MCF 10A (cell line): ENCODE results near the gene DNASE1L3. TPM values are rescaled to one million over a fixed set of nuclear protein-coding genes. Genes with fewer than 3 reads are reported as not detected.
A peak's percentile ranks its signal among the peaks of the same experiment; 100 is the strongest.

Experiments used
- BruUV-seq: library from RNA; stranded (reverse); fragments of 400-500 nt; replicated peaks from 2 replicates; lab custom pipeline; 2021; lab: Mats Ljungman, UMichigan
- CTCF ChIA-PET: fragments of 300-600 bp; sonication (Branson Sonifier 250); formaldehyde crosslinking; extraction: SDS; loops from one replicate; lab custom pipeline; 2021; ENCODE audit warnings: antibody characterized with exemption, inconsistent platforms; lab: Yijun Ruan, JAX
- POLR2A ChIA-PET: fragments of 300-600, 350-650 bp; sonication (Branson Sonifier 250); formaldehyde crosslinking; extraction: SDS; loops from one replicate; lab custom pipeline; 2020; ENCODE audit warnings: antibody characterized with exemption, inconsistent platforms; lab: Yijun Ruan, JAX
- DNase-seq: peaks from one replicate; pipeline ENCODE4 v3.0.0-alpha.2; 2018; ENCODE audit not compliant: unreplicated experiment
- H3K27ac Mint-ChIP-seq: one replicate; pipeline ENCODE4 v1.8.0; 2022; ENCODE audit warnings: mild to moderate bottlenecking, low read depth, mixed read lengths; ENCODE audit not compliant: unreplicated experiment
- H3K27me3 Mint-ChIP-seq: one replicate; pipeline ENCODE4 v1.8.0; 2022; ENCODE audit warnings: mixed read lengths; ENCODE audit not compliant: insufficient read depth, unreplicated experiment
- H3K36me3 Mint-ChIP-seq: one replicate; pipeline ENCODE4 v1.8.0; 2022; ENCODE audit warnings: mild to moderate bottlenecking, moderate library complexity, mixed read lengths; ENCODE audit not compliant: insufficient read depth, unreplicated experiment
- H3K4me1 Mint-ChIP-seq: one replicate; pipeline ENCODE4 v1.8.0; 2022; ENCODE audit warnings: mixed read lengths; ENCODE audit not compliant: insufficient read depth, unreplicated experiment
- H3K4me3 Mint-ChIP-seq: one replicate; pipeline ENCODE4 v1.8.0; 2022; ENCODE audit warnings: mild to moderate bottlenecking, moderate library complexity, mixed read lengths; ENCODE audit not compliant: unreplicated experiment
- H3K9me3 Mint-ChIP-seq: one replicate; pipeline ENCODE4 v1.8.0; 2022; ENCODE audit warnings: mixed read lengths; ENCODE audit not compliant: unreplicated experiment
- CTCF ChIP-seq: fragments of 200-600 bp; IDR thresholded peaks from one replicate; pipeline ENCODE4 v1.8.0; 2022; ENCODE audit warnings: antibody characterized with exemption, mild to moderate bottlenecking; ENCODE audit not compliant: unreplicated experiment
- intact Hi-C: fragments of 100-400 bp; cut with micrococcal nuclease; formaldehyde crosslinking; loops from 2 replicates; pipeline ENCODE4 v1.14.1; 2022
- total RNA-seq: library from RNA; stranded (reverse); gene quantifications from 2 replicates; pipeline ENCODE4 v1.2.3, GENCODE V29; 2022

The DNASE1L3 gene
- total RNA-seq, 1 experiment from 2014 or later: not detected

DNA sequence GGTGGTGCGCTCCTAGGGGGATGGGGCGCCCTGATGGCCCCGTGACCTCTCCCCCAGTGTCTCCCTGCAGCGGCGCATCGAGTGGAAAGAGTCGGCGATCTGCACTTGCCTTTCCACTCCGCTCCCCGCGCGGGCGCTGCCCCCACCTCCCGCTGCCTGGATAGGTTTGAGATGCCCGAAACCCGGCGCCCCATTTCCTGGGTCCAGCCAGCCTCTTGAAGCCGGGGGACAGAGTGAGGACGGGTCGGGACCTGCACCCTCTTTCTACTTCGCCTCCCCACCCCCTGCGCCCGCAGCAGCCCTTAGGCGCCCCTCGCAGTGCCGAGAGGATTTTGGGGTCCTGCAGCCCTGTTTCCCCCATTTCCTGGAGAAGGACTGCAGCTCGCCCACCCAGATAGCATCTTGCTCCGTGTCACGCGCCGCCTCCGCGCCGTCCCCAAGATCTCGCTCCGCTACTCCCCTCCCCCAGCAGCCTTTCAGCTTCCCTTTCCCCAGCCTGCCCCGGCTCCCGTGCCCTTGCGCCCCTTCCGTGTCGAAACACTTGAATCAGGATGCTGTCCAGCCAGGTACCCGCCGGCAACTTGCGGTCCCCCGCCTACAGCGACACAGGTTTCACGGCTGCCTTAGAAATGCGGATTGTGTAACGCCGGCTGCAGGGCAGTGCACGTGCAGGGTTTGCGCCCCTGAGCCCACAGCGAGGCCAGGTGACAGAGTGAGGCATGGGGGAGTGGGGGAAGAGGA, 27.3 kb upstream of the DNASE1L3 start:
- no peaks in the 10 kb centered on the region for H3K36me3 Mint-ChIP-seq
- H3K4me3 Mint-ChIP-seq: peak overlapping the region; percentile 87
- ChIA-PET CTCF (interaction anchor here (0.5 to 2.1 kb wide), 7 partner anchors 11 to 1166 kb away, joined by 3 to 8 read pairs (median 4); no protein-coding TSS in a partner anchor), POLR2A (interaction anchor here (0.7 to 2.4 kb wide), 12 partner anchors 12 to 180 kb away, joined by 3 to 10 read pairs (median 5); partner anchors contain the start of genes HTD2 and RPP14)
- intact Hi-C loops: loop anchor here (1.0 kb wide), 3 partner anchors 21 to 62 kb away; no protein-coding TSS in a partner anchor
- no peaks in the 10 kb centered on the region for H3K27me3 Mint-ChIP-seq
- TF ChIP-seq CTCF: no peak
- DNase-seq: no peak
- peaks cover 23% of the 10 kb centered on the region for H3K4me1 Mint-ChIP-seq
- peak overlapping the region; percentile 75 for H3K27ac Mint-ChIP-seq
- no peaks in the 10 kb centered on the region for H3K9me3 Mint-ChIP-seq
- no TSS peak for BruUV-seq

DNA sequence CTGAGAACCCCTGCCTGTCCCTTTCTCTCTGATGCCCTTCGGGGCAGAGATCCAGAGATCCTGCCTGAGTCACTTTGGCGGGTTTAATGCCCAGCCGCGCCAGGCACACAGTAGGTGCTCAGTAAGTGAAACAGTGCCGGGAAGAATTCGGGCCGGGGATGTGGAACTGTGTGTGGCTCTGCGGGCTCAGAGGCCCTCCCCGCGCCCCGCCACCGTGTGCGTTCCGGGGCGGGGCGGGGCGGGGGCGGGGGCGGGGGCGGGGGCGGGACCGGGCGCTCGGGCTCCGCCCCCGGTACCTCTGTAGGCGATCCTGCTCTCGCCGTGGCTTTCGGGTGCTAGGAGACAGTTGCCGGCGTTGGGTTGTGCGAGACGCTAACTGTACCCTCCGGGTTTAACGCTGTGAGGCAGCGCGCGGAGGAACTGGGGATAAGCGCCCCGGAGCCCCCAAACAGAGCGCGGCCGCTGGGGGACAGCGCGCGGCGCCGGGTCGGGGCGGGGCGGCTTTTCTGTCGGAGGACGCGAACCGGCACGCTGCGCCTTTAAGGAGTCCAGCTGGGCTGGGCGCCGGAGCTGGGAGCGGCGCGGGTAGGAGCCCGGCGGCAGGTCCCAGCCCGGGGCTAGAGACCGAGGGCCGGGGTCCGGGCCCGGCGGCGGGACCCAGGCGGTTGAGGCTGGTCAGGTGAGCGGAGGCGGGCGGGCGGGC, 26.6 kb upstream of the DNASE1L3 start, which contains the start of gene ABHD6:
Gene ABHD6 (plus strand): TSS at position 555 of the 703 bp plus-strand sequence. CDS start 18,795 bp downstream, outside the sequence.
- CTCF ChIA-PET: interaction anchor here (0.5 to 2.1 kb wide), 4 partner anchors 20 to 332 kb away, joined by 3 to 8 read pairs (median 4); no protein-coding TSS in a partner anchor
- intact Hi-C loops: loop anchor here (1.0 kb wide), 3 partner anchors 20 to 63 kb away; no protein-coding TSS in a partner anchor
- H3K9me3 Mint-ChIP-seq: no peaks in the 10 kb centered on the region

GRCh38 chr3:58236527-58237237, 25.9 kb upstream of the DNASE1L3 start:
- H3K4me3 Mint-ChIP-seq: peak overlapping the region; percentile 87
- intact Hi-C loops: loop anchor here (1.0 kb wide), 3 partner anchors 19 to 64 kb away; no protein-coding TSS in a partner anchor
- no peak for TF ChIP-seq CTCF
- ChIA-PET POLR2A (interaction anchor here (2.1 kb wide), 1 partner anchor 99 kb away, joined by 5 read pairs; no protein-coding TSS in a partner anchor), CTCF (interaction anchor here (1.0 kb wide), 1 partner anchor 64 kb away, joined by 4 read pairs; no protein-coding TSS in a partner anchor)
- DNase-seq: no peak
- H3K27ac Mint-ChIP-seq: peak overlapping the region; percentile 9
- no TSS peak for BruUV-seq
- peaks cover 18% of the 10 kb centered on the region for H3K4me1 Mint-ChIP-seq
- peaks cover 13% of the 10 kb centered on the region for H3K27me3 Mint-ChIP-seq
- H3K9me3 Mint-ChIP-seq: no peaks in the 10 kb centered on the region
- no peaks in the 10 kb centered on the region for H3K36me3 Mint-ChIP-seq

More for the DNA sequence above, 26.6 kb upstream of the DNASE1L3 start, which contains the start of gene ABHD6:
- Mint-ChIP-seq H3K4me3 (peak within 1 kb of the TSS; percentile 87), H3K27ac (peak within 1 kb of the TSS; percentile 75), H3K27me3 (peaks cover 6% of the 10 kb centered on the region), H3K4me1 (peaks cover 23% of the 10 kb centered on the region), H3K36me3 (no peaks in the 10 kb centered on the region)
- POLR2A ChIA-PET: interaction anchor here (0.7 to 2.4 kb wide), 9 partner anchors 13 to 179 kb away, joined by 3 to 10 read pairs (median 5); partner anchors contain the start of genes HTD2 and RPP14
- DNase-seq: peak; percentile 69
- peak; percentile 18 for TF ChIP-seq CTCF
- BruUV-seq: no TSS peak
